ENCODE results near the gene EPYC.

EPYC gene

DNA sequence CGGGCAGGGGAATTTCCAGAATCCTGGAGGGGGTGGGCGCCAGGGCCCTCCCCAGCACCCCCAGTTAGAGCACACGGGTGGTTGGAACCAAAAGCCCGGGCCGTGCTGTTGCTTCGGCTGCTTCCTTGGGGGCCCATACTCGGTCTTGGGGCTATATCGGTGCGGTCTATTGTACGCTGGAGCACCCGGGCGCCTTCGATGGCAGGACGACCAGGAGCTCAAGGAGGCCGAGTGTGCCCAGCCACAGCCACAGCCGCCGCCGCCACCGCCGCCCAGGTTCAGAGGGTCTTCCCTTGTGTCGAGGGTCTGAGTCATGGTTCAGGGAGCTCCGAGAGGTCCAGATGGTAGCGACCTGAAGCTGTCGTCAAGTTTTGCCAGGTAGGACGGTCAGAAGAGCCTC lies 50.3 kb downstream of the EPYC start:
- DNase-seq = no peak

- no peak for DNase-seq
Observed at GRCh38 chr12:90953956-90954421, 50.8 kb downstream of the EPYC start.

GRCh38 chr12:90951432-90952105 lies 53.2 kb downstream of the EPYC start:
- no peak for DNase-seq

DNA sequence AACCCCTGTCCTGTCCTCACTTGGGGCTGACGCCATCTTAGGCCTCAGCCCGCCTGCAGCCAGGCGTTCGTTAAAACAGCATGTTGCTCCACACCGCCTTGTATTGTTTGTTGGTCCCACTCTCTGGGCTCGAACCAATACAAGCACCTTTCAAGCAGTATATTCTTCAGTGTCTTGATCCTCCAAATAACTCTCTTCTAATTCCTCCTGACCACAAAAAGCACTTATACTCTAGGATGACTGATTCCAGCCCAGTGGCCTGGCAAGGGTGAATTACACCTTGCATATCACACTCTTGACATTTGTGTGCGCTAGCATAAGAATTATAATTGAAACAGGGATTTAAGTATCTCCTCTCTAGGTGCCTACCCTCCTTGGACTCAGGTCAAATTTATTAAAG lies 56.9 kb downstream of the EPYC start:
- no peak for DNase-seq

DNA sequence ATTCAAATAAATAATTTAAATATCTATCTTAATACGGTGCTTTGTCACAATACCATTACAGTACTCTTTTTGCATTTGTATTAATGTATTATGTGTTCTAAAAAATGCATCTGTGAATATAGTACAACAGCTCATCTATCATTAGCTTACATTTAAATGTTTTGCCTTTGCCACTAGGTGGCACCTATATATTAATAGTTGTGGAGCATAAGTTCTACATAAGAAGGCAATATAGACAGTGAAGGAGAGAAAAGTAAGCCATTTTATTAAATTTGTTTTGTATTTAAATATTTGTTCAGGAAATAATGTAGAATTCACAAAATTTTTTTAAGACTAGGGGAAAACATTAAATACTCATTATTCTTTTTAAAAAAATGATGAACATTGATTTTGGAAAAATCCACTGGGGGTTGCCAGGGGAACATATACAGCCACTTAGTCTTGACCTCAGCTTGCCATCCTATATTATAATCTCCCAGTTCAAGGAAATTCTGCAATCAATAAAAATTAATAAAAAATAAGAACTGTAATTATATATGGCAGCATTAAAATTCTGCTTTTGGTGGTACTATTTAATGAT lies 59.6 kb downstream of the EPYC start:
- DNase-seq = peak; percentile 48

DNA sequence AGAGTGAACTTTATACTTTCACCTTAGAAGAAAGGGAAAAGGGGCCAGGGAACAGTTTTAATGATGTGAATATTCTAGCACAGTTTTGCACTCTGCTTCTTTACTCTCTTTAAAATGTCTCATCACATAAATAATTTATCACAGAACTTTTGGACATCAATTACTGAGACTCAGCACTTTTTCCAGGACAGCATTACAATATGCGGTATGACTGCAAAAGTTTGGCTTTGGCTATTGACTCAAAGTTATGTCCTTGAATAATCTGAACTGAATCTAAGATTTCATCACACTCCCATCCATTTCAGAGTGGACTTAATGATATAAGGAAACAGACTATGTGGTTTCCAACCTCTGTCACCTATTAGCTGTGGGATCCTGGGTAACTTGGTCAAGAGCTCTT lies 61.5 kb downstream of the EPYC start:
- DNase-seq = no peak

GRCh38 chr12:90940872-90941499 lies 63.8 kb downstream of the EPYC start:
- DNase-seq = peak; percentile 18

GRCh38 chr12:90939382-90939781 lies 65.4 kb downstream of the EPYC start:
- no peak for DNase-seq

GRCh38 chr12:90938451-90938850 lies 66.3 kb downstream of the EPYC start:
- no peak for DNase-seq

GRCh38 chr12:90937651-90938050 lies 67.1 kb downstream of the EPYC start:
- no peak for DNase-seq

DNA sequence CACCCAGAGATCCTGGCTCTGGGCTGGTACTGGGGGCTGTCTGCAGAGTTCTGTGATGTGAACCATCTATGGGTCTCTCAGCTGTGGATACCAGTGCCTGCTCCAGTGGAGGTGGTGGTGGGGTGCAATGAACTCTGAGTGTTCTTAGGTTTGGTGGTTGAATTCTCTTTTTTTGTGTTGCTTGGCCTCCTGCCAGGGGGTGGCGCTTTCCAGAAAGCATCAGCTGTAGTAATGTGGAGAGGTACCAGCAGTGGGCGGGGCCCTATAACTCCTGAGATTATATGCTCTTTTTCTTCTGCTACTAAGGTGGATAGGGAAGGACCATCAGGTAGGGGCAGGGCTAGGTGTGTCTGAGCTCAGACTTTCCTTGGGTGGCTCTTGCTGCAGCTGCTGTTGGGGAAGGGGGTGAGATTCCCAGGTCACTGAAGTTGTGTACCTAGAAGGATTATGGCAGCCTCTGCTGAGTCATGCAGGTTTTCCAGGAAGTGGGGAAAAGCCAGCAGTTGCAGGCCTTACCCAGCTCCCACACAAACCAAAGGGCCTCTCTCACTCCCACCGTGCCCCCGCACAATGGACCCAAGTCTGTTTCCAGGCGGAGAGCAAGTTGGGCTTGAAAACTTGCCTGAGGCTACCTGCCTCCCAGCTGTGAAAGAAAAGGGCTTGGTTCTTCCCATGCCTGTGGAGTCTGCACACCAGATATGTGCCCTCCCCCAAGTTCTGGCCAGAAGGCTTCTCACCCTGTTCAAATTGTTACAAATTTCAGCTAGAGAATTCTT lies 68.4 kb downstream of the EPYC start:
- no peak for DNase-seq

- no peak for DNase-seq
Observed at GRCh38 chr12:90925562-90925961, 79.2 kb downstream of the EPYC start.

DNA sequence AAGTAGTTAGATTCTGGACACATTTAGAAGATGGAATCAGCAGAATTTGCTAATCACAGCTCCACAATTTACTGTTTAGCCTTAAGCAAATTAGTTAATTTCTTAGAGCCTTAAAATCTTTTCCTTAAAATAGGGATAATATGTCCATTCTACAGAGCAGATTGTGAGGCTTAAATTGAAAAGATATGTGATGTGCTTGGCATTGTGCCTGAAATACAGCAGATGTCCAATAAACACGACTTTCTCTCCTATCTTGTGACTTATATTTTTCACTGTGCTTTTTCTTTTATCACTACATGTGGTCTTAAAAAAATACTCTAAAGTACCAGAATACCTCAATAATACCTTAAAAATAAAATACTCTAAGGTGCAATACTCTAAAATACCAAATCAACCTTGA lies 80.4 kb downstream of the EPYC start:
- no peak for DNase-seq

DNA sequence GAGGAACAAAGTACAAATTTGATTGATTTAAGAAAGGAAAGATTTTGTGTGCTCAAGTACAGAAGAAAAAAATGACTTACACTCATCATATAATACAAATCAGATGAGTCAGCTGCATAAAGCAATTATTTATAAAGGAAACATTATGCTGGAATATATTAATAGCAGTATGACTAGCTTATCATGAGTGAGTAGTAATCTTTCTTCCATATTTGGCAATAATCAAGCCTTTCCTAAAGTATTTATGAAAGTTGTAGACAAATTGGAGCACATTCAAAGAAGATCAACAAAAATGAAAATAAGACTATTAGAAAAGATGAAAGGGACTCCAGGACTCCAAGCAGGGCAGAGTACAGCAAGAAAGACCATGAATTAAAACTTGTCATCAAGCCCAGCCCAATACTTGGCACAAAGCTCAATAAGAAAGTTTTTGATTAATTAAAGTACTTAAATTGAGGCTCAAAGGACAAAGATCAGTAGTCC lies 82.6 kb downstream of the EPYC start:
- DNase-seq = peak; percentile 52

GRCh38 chr12:90921536-90921935 lies 83.2 kb downstream of the EPYC start:
- DNase-seq = no peak

DNA sequence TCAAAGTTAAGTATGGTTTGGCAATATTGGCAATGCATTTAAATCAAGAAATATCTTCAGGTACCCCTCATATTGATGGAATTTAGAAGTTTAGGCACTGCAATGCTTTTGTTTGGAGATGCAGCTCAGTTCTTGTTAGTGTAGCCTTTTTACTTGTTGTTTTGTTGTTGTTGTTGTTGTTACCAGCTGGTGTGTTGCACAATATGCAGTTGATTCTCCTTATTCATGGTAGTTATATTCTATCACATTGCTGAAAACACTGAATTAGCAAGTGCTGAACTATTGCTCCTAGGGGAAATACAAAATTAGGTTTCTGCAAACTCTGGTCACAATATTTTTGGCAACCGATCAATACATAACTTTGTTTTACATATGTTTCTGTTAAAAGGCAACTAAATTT lies 84.5 kb downstream of the EPYC start:
- no peak for DNase-seq

- DNase-seq = no peak
Observed at GRCh38 chr12:90917431-90917830, 87.3 kb downstream of the EPYC start.

DNA sequence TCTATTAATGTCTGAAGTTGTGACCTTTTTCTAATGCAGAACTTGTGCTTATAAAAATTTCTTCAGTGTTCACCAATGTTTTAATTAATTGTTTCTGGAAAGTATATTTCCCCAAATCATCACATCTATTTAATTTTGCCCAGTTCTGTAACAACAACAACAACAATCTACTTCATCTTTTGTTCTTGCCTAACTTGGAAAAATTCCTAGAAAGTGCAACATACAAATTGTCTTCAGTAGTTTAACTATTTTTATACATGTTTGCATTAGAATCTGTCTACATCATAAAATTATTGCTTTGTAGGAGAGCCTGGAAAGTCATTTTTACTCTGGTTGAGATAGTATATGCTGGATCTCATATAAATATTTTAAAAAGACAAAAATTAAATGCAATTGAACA lies 88.3 kb downstream of the EPYC start:
- no peak for DNase-seq

GRCh38 chr12:90915353-90915752 lies 89.4 kb downstream of the EPYC start:
- no peak for DNase-seq
